Caki2 (cell line): ENCODE results near the gene ZBTB21. TPM values are rescaled to one million over a fixed set of nuclear protein-coding genes. Genes with fewer than 3 reads are reported as not detected.
A peak's percentile ranks its signal among the peaks of the same experiment; 100 is the strongest.
"Not testable (repeated sequence)": the region's sequence is repeated elsewhere in the genome, so short reads cannot be mapped to it uniquely, and the experiment has no call there.

Experiments
- DNase-seq: peaks from one replicate; pipeline ENCODE4 v3.0.0-alpha.2; 2015; ENCODE audit warnings: low read depth
- in situ Hi-C: cut with HindIII; loops from 2 replicates; pipeline ENCODE4 v1.10.0; 2016; ENCODE audit warnings: low sequenced_read_pairs, low pct_unique_long_range_greater_than_20kb, mixed read lengths
- total RNA-seq: library from RNA; depleted of rRNA; stranded (reverse); fragments of >200 nt; shearing (Covaris generic); gene quantifications from 2 replicates; pipeline ENCODE4 v1.2.3, GENCODE V29; 2014; ENCODE audit warnings: low replicate concordance

Gene ZBTB21
- total RNA-seq, 1 experiment from 2014 or later, result 3.3 TPM

DNA sequence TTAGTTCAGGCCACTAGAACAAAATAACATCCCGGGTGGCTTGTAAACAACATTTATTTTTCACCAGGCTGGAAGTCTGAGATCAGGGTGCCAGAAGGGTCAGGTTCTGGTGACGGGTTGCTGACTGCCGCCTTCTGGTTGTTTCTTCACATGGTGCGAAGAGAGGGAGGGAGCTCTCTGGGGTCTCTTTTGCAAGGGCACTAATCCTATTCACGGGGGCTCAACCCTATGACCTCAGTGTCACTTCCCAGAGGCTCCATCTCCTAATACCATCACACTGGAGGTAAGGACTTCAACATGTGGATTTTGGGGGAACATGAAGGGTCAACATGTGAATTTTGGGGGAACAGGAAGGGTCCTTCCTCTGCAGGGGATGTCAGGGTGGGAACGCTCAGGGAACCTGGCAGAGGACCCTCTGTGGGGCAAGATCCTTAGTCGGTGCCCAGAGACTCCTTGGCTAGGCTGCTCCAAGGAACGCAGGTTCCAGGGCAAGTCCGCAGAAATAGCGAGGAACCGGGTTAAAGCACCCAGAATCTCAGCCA lies 47.7 kb downstream of the ZBTB21 start:
- in situ Hi-C loops, result no loop called here
- DNase-seq, result no peak

GRCh38 chr21:41961753-41962152 lies 48.4 kb downstream of the ZBTB21 start:
- DNase-seq, result no peak
- in situ Hi-C loops, result no loop called here

DNA sequence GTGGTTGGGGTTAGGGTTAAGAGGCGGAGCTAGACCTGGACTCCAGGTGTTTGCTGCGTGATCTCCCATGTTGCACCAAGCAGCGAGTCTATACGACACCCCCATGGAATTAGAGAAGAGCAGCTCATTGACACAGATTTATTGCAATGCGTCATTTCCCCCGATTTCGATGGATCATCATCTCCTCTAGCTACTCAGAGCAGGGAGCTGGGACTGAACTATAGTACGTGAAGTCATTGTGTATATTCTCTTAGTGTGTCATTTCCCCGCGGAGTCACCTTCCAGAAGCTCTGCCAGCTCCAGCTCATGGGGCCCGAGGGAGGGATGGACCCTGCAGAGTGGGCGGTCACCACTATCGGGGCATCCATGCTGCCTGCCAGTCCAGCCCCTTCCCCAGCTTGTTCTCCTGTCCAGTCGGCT lies 48.9 kb downstream of the ZBTB21 start:
- DNase-seq, result no peak
- in situ Hi-C loops, result no loop called here

GRCh38 chr21:41960386-41960785 lies 49.8 kb downstream of the ZBTB21 start:
- no peak for DNase-seq
- in situ Hi-C loops, result no loop called here

DNA sequence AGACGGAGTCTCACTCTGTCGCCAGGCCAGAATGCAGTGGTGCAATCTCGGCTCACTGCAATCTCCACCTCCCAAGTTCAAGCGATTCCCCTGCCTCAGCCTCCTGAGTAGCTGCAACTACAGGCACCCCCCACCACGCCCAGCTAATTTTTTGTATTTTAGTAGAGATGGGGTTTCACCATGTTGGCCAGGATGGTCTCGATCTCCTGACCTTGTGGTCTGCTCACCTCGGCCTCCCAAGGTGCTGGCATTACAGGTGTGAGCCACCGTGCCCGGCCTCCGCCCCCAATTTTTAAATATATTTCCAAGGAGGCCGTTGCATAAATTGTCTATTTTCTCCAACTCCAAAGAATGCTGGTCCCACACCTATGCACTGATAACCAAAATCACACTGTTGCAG lies 50.5 kb downstream of the ZBTB21 start:
- in situ Hi-C loops, DNase-seq: not testable (repeated sequence)

GRCh38 chr21:41958886-41959563 lies 51.1 kb downstream of the ZBTB21 start:
- in situ Hi-C loops, result no loop called here
- no peak for DNase-seq

GRCh38 chr21:41957991-41958766 lies 52.0 kb downstream of the ZBTB21 start:
- in situ Hi-C loops, result no loop called here
- DNase-seq, result peak; percentile 82

DNA sequence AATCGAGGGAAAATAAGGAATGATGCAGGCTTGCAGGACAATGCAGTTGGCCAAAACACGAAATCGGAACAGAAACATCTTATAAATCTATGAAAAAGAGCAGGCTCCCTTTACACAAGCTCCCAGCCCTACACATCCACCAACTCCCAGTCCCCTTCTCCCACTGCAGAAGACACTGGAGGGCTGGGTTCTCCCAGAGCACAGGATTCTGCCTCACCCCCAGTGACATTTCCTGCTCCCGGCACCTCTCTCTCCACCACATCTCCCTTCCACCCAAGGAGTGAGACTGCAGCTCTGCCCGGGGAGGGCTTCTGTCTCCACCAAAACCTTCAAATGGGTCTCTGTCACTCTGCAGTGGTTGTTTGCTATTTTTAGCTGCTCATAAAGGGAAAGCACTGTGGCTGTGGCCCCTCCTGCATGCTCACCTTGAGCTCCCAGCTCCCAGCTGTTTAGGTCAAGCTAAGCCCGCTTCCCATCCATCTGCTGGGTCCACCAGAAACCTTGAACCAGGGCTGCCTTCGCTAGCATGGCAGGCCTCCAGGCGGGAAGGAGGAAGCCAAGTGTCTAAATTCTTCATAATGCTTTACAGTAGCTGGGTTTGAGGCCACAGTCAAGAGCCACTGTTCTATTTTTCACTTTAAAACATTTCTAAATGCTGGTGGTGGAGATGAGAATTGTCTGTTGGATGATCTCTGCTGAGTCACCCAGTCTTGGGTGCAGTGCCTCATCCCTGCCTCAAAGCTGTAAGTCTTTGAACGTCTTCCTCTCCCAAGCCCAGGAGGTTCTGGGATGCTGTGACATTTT lies 53.0 kb downstream of the ZBTB21 start:
- peak; percentile 52 for DNase-seq
- in situ Hi-C loops, result no loop called here

GRCh38 chr21:41955516-41955915 lies 54.6 kb downstream of the ZBTB21 start:
- in situ Hi-C loops, result no loop called here
- no peak for DNase-seq

GRCh38 chr21:41954654-41955499 lies 55.3 kb downstream of the ZBTB21 start:
- DNase-seq, result no peak
- in situ Hi-C loops, result no loop called here

DNA sequence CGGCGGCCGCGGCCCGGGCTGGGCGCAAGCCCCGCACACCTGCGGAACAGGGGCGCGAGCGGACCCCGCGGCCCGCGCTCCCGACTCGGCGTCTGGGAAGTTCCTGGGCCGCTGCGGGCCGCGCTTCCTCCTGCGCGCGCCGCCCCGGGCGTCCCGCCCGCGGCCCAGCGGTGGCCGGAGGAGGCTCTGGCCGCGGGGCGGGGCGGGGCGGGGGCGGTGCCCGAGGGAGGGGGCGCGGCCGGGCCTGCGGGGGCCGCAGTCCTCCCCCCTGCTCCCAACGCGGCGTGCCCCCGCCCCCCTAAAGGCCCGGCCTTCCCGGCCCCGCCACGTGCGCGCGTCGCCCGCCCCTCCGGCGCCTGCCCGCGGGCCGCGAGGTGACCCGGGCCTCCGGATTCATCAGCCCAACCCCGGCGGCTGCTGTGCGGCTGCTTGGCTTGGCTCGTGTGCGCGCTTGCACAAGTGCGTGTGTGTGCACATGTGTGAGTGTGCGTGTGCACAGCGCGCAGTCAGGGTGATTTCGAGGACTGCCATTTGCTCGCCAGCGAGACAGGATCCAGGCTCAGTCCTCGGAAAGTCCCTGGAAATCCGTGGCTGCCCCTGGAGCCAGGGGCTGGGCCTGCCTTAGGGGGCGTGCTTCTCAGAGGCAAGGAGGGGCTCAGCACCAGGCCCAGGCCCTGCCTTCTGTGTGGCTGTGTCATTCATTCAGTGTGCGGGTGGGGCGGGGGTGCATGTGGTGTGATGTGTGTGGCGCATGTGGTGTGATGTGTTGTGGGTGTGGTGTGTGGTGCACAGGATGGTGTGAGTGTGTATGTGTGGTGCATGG lies 56.1 kb downstream of the ZBTB21 start, which contains the start of gene C2CD2:
TSS of gene C2CD2 (minus strand) at position 188 of the 823 bp plus-strand sequence. CDS start 370 bp downstream, outside the sequence.
- in situ Hi-C loops, result no loop called here
- peak; percentile 92 for DNase-seq

- no peak for DNase-seq
- in situ Hi-C loops, result no loop called here
Measured at GRCh38 chr21:41953249-41953830, 56.8 kb downstream of the ZBTB21 start.

DNA sequence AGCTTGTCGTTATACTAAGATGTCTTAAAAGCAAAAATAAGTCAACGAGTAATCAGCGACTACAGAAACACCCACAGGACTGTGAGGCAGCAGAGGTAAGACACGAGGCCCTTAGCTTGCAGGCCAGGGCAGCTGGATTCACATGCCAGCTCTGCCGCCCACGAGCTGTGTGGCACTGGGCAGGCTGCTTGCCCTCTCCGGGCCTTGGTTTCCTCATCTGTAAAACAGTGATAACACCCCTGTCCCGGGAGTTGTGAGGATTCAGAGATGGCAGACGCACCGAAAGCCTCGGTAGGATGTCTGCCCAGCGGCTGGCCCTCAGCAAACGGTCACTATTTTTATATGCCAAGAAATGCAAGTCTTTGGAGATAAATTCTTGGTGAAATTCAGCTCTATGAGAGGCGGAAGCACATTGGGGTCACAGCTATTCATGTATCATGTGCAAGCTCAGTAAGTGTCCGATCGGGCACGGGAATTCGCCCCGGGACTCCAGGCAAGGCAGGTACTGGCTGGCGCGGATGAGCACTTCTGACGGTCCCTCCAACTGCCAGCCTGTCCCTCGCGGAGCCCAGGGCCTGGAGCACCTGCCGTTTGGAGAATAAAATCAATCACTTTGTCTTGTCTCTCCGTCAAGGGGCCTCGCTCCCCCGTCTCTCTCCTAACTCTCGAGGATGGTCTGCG lies 57.5 kb downstream of the ZBTB21 start:
- in situ Hi-C loops, result no loop called here
- no peak for DNase-seq

GRCh38 chr21:41951876-41952567 lies 58.1 kb downstream of the ZBTB21 start:
- in situ Hi-C loops, result no loop called here
- DNase-seq, result no peak

DNA sequence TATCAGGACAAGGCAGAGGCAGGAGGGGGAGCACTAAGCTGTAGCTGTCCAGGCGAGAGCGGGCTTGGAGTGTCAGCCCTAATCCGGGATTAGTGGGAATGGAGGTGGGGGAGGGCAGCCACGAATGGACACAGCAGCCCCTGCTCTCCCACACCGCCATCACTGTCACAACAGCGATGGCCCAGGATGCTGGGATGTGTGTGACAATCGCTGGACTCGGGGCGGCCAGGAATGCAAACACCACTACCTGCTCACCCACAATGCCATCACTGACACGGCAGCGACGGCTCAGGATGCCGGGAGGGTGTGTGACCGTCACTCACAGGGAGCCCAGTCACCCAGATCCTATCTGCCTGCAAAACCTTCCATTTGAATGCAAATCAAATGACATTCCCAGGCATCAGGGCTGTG lies 59.2 kb downstream of the ZBTB21 start:
- in situ Hi-C loops, result no loop called here
- DNase-seq, result peak; percentile 48

GRCh38 chr21:41949631-41950030 lies 60.5 kb downstream of the ZBTB21 start:
- in situ Hi-C loops, DNase-seq: not testable (repeated sequence)
